ENCODE measurements around the gene USP54. TPM values are rescaled to one million over a fixed set of nuclear protein-coding genes. Genes with fewer than 3 reads are reported as not detected.

The USP54 gene
- total and polyA plus RNA-seq, 9 of the 15 experiments (the other 6 are each of a cell fraction or from before 2014, with no cell fraction given), result 3.8 to 40.1 (median 16.9) TPM

DNA sequence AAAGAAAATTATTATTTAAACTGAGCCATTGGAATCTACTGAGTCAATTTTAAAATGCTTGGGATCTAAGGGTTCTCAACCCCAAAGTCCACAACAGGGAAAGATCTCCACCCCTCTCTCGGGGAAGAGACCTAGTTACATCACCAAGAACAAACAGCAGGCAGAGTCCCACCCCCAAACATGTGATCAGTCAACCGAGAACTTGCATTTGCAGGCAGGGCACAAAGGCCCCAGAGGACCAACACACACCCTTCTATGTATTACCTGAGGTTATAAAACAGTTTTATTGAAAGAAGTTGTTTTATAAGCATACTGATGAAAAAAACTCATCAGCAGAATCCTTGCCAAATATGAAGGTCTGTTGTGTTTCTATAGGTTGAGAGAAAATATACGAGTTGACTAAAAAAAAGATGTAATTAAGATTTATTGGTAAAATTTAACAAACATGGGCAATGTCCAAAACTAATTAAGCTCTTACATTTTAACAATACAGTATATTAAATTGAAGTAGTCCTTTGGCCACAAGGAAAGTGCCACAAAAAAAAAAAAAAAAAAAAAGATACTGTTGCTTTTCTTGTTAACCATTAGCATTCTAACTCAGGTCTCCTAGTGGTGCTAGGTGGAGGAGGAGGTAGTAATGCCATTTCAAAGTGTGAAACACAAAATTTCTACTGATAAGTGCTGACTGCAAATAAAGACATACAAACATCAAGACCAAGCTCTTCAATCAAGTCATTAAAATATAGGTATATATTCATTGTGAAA is 975 bp upstream of the USP54 start (continued):
- TF ChIP-seq, protein P1, sequence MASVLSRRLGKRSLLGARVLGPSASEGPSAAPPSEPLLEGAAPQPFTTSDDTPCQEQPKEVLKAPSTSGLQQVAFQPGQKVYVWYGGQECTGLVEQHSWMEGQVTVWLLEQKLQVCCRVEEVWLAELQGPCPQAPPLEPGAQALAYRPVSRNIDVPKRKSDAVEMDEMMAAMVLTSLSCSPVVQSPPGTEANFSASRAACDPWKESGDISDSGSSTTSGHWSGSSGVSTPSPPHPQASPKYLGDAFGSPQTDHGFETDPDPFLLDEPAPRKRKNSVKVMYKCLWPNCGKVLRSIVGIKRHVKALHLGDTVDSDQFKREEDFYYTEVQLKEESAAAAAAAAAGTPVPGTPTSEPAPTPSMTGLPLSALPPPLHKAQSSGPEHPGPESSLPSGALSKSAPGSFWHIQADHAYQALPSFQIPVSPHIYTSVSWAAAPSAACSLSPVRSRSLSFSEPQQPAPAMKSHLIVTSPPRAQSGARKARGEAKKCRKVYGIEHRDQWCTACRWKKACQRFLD (CRISPR knock-in tag; IDR thresholded peaks at IDR 0.05), result 0 out of 2 replicates have a peak, but pooled peaks have one; percentile 16
- TF ChIP-seq, protein P2, sequence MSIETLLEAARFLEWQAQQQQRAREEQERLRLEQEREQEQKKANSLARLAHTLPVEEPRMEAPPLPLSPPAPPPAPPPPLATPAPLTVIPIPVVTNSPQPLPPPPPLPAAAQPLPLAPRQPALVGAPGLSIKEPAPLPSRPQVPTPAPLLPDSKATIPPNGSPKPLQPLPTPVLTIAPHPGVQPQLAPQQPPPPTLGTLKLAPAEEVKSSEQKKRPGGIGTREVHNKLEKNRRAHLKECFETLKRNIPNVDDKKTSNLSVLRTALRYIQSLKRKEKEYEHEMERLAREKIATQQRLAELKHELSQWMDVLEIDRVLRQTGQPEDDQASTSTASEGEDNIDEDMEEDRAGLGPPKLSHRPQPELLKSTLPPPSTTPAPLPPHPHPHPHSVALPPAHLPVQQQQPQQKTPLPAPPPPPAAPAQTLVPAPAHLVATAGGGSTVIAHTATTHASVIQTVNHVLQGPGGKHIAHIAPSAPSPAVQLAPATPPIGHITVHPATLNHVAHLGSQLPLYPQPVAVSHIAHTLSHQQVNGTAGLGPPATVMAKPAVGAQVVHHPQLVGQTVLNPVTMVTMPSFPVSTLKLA (conservative IDR thresholded peaks at IDR 0.05), result no peak; a peak in 1 of 4 replicates
- TF ChIP-seq NR4A1 (CRISPR knock-in tag; IDR thresholded peaks at IDR 0.05) (no peak), NR4A1 (tag; IDR thresholded peaks at IDR 0.05) (no peak), C11orf30 (IDR thresholded peaks at IDR 0.05; ENCODE audit: low read depth) (peak; percentile 57), FOXJ2 (tag; IDR thresholded peaks at IDR 0.05) (peak; percentile 78), TARDBP (IDR thresholded peaks at IDR 0.05) (peak; percentile 47; the same call in 1 of the 2 replicates), CREM (IDR thresholded peaks at IDR 0.05; ENCODE audit: low read depth) (peak; percentile 22; the same call in 1 of the 2 replicates), CEBPB (tag; IDR thresholded peaks at IDR 0.05) (peak; percentile 46), BRF1 (IDR thresholded peaks at IDR 0.05; ENCODE audit: borderline replicate concordance, extremely low read depth, insufficient read length) (no peak), HCFC1 (IDR thresholded peaks at IDR 0.05; ENCODE audit: low read depth, low read length) (peak; percentile 26; the same call in 1 of the 2 replicates), ARNT (IDR thresholded peaks at IDR 0.05) (peak in 1 of 2 experiments; percentile 33; a peak in 1 of 4 replicates), ZNF316 (IDR thresholded peaks at IDR 0.05) (peak; percentile 61), ZFX (CRISPR knock-in tag; IDR thresholded peaks at IDR 0.05) (peak; percentile 37; the same call in 1 of the 2 replicates), ZNF133 (CRISPR knock-in tag; IDR thresholded peaks at IDR 0.05) (no peak), L3MBTL2 (IDR thresholded peaks at IDR 0.05) (peak; percentile 60; the same call in 1 of the 2 replicates), LEF1 (IDR thresholded peaks at IDR 0.05) (peak; percentile 15; the same call in 1 of the 2 replicates)
- TF ChIP-seq, protein P3, sequence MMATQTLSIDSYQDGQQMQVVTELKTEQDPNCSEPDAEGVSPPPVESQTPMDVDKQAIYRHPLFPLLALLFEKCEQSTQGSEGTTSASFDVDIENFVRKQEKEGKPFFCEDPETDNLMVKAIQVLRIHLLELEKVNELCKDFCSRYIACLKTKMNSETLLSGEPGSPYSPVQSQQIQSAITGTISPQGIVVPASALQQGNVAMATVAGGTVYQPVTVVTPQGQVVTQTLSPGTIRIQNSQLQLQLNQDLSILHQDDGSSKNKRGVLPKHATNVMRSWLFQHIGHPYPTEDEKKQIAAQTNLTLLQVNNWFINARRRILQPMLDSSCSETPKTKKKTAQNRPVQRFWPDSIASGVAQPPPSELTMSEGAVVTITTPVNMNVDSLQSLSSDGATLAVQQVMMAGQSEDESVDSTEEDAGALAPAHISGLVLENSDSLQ (IDR thresholded peaks at IDR 0.05), result peak; percentile 51; the same call in 1 of the 2 replicates
- TF ChIP-seq, protein P4, sequence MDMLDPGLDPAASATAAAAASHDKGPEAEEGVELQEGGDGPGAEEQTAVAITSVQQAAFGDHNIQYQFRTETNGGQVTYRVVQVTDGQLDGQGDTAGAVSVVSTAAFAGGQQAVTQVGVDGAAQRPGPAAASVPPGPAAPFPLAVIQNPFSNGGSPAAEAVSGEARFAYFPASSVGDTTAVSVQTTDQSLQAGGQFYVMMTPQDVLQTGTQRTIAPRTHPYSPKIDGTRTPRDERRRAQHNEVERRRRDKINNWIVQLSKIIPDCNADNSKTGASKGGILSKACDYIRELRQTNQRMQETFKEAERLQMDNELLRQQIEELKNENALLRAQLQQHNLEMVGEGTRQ (CRISPR knock-in tag; IDR thresholded peaks at IDR 0.05), result peak; percentile 65
- TF ChIP-seq, protein P5, sequence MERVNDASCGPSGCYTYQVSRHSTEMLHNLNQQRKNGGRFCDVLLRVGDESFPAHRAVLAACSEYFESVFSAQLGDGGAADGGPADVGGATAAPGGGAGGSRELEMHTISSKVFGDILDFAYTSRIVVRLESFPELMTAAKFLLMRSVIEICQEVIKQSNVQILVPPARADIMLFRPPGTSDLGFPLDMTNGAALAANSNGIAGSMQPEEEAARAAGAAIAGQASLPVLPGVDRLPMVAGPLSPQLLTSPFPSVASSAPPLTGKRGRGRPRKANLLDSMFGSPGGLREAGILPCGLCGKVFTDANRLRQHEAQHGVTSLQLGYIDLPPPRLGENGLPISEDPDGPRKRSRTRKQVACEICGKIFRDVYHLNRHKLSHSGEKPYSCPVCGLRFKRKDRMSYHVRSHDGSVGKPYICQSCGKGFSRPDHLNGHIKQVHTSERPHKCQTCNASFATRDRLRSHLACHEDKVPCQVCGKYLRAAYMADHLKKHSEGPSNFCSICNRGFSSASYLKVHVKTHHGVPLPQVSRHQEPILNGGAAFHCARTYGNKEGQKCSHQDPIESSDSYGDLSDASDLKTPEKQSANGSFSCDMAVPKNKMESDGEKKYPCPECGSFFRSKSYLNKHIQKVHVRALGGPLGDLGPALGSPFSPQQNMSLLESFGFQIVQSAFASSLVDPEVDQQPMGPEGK (CRISPR knock-in tag; IDR thresholded peaks at IDR 0.05; ENCODE audit: borderline replicate concordance), result no peak
- TF ChIP-seq, protein P6, sequence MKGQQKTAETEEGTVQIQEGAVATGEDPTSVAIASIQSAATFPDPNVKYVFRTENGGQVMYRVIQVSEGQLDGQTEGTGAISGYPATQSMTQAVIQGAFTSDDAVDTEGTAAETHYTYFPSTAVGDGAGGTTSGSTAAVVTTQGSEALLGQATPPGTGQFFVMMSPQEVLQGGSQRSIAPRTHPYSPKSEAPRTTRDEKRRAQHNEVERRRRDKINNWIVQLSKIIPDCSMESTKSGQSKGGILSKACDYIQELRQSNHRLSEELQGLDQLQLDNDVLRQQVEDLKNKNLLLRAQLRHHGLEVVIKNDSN (CRISPR knock-in tag; IDR thresholded peaks at IDR 0.05), result peak; percentile 41; the same call in 1 of the 2 replicates

Measured in K562 (cell line).